HepG2 (cell line): ENCODE results near the gene GNAS. TPM values are rescaled to one million over a fixed set of nuclear protein-coding genes. Genes with fewer than 3 reads are reported as not detected.

Experiments used
- ATAC-seq: fragments of 200-7000 bp; cut with Tn5 transposase; 3 replicates; pipeline ENCODE4 v1.9.1; 2020; ENCODE audit warnings: mild to moderate bottlenecking, moderate library complexity
- BruUV-seq: library from RNA; stranded (reverse); fragments of 400-500 nt; replicated peaks from 2 replicates; lab custom pipeline; 2021; lab: Mats Ljungman, UMichigan
- CTCF ChIA-PET: fragments of 300-600 bp; formaldehyde crosslinking; extraction: SDS; loops from one replicate; lab custom pipeline; 2021; ENCODE audit warnings: low total read pairs, inconsistent platforms, low intra/inter-chr PET ratio; lab: Yijun Ruan, JAX
- POLR2A ChIA-PET: fragments of 350-600 bp; sonication (Branson Sonifier 250); formaldehyde crosslinking; loops from one replicate; lab custom pipeline; 2020; ENCODE audit warnings: antibody characterized with exemption, inconsistent platforms; lab: Yijun Ruan, JAX
- DNase-seq: peaks from one replicate; pipeline ENCODE4 v3.0.0-alpha.2; 2015; ENCODE audit warnings: low spot score
- FAIRE-seq: peaks from 3 replicates; lab custom pipeline; 2011; peaks lifted over from hg19 to GRCh38; lab: Jason Lieb, UNC
- H2AFZ ChIP-seq: one replicate; pipeline ENCODE4 v1.6.1; 2011; ENCODE audit warnings: low read length, inconsistent platforms
- H3K27ac ChIP-seq: fragments of 300-600 bp; 3 replicates; pipeline ENCODE4 v1.8.0; 2011; ENCODE audit warnings: mixed run types, mild to moderate bottlenecking, mixed read lengths, low read length, inconsistent platforms; ENCODE audit not compliant: insufficient read depth; ENCODE audit errors: extremely low read length
- H3K27me3 ChIP-seq, 2 experiments: fragments of 200-600 bp in 1 of 2; 2 replicates in 1 of 2; 3 replicates in 1 of 2; pipeline versions ENCODE4 v1.6.0 to v1.8.0; 2011; ENCODE audit warnings: low read length in 2 of 2, mild to moderate bottlenecking in 2 of 2, moderate library complexity in 2 of 2, inconsistent platforms in 1 of 2; ENCODE audit not compliant: insufficient read depth in 2 of 2, control insufficient read depth in 1 of 2
- H3K36me3 ChIP-seq, 2 experiments: fragments of 200-600 bp in 1 of 2; replicated peaks in 1 of 2; 2 replicates in 1 of 2; 3 replicates in 1 of 2; pipeline versions ENCODE4 v1.5.1 to v1.8.0; 2011; ENCODE audit warnings: low read length in 2 of 2, inconsistent platforms in 1 of 2; ENCODE audit not compliant: insufficient read depth in 2 of 2, control insufficient read depth in 1 of 2
- H3K4me1 ChIP-seq: 2 replicates; pipeline ENCODE4 v1.5.1; 2012; ENCODE audit warnings: low read length, inconsistent platforms; ENCODE audit not compliant: insufficient read depth
- H3K4me2 ChIP-seq: 2 replicates; pipeline ENCODE4 v1.6.0; 2011; ENCODE audit warnings: low read depth, low read length, inconsistent platforms
- H3K4me3 ChIP-seq, 3 experiments: fragments of 200-600 bp in 1 of 3; sonication (generic), shearing (Covaris generic) in 1 of 3; replicated peaks in 1 of 3; 2 replicates each; pipeline ENCODE4 v1.5.1; 2011 to 2016; ENCODE audit warnings: low read length in 3 of 3, inconsistent platforms in 2 of 3, low read depth in 2 of 3, mild to moderate bottlenecking in 2 of 3, control low read depth in 1 of 3, mixed read lengths in 1 of 3; ENCODE audit not compliant: insufficient read depth in 1 of 3
- H3K79me2 ChIP-seq: one replicate; pipeline ENCODE4 v1.6.1; 2011; ENCODE audit warnings: low read length, inconsistent platforms; ENCODE audit not compliant: insufficient read depth
- H3K9ac ChIP-seq: 2 replicates; pipeline ENCODE4 v1.6.0; 2011; ENCODE audit warnings: mild to moderate bottlenecking, low read depth, low read length, inconsistent platforms; ENCODE audit not compliant: insufficient read depth
- H3K9me3 ChIP-seq: 2 replicates; pipeline ENCODE4 v1.5.1; 2012; ENCODE audit warnings: mild to moderate bottlenecking, low read length
- H4K20me1 ChIP-seq: 2 replicates; pipeline ENCODE4 v1.6.0; 2011; ENCODE audit warnings: inconsistent platforms, mild to moderate bottlenecking, low read length, moderate library complexity; ENCODE audit not compliant: insufficient read depth
- ATF7 ChIP-seq, 2 experiments: fragments of 450-650 bp in 1 of 2; sonication (generic) in 1 of 2; formaldehyde crosslinking in 1 of 2; IDR thresholded peaks; 2 replicates each; pipeline versions ENCODE4 v1.4.0 to v1.6.1; 2016 to 2020; ENCODE audit warnings: antibody characterized with exemption in 1 of 2, mild to moderate bottlenecking in 1 of 2, missing genetic modification reagents in 1 of 2
- BHLHE40 ChIP-seq: IDR thresholded peaks from 2 replicates; pipeline ENCODE4 v1.6.1; 2011; ENCODE audit warnings: low read length, improper control_type of control experiment
- CREB1 ChIP-seq, 2 experiments: fragments of 450-650 bp in 1 of 2; IDR thresholded peaks; 2 replicates each; pipeline ENCODE4 v1.6.1; 2016 to 2017; ENCODE audit warnings: control low read depth in 1 of 2, mild to moderate bottlenecking in 1 of 2, missing compliant biosample characterization in 1 of 2, missing genetic modification characterization in 1 of 2
- CTCF ChIP-seq: sonication (generic); formaldehyde crosslinking; IDR thresholded peaks from 2 replicates; pipeline ENCODE4 v1.5.0; 2020; ENCODE audit warnings: mild to moderate bottlenecking, missing genetic modification reagents, moderate library complexity
- DRAP1 ChIP-seq: IDR thresholded peaks from 2 replicates; pipeline ENCODE4 v1.6.1; 2016; ENCODE audit warnings: missing genetic modification reagents, missing compliant biosample characterization
- GATAD1 ChIP-seq: IDR thresholded peaks from 2 replicates; pipeline ENCODE4 v1.6.1; 2016; ENCODE audit warnings: missing genetic modification reagents, missing compliant biosample characterization
- GTF2F1 ChIP-seq: fragments of 150-350 bp; IDR thresholded peaks from 2 replicates; pipeline ENCODE4 v1.6.1; 2014; ENCODE audit warnings: low read length
- JUNB ChIP-seq: sonication (generic); formaldehyde crosslinking; IDR thresholded peaks from 2 replicates; pipeline ENCODE4 v1.8.0; 2022; ENCODE audit warnings: missing genetic modification reagents, mild to moderate bottlenecking, borderline replicate concordance
- PLRG1 ChIP-seq: fragments of 450-650 bp; conservative IDR thresholded peaks from 2 replicates; pipeline ENCODE4 v1.6.1; 2016
- STAG1 ChIP-seq: sonication (generic); formaldehyde crosslinking; IDR thresholded peaks from 2 replicates; pipeline ENCODE4 v1.4.0; 2020; ENCODE audit warnings: missing genetic modification reagents
- ZNF530 ChIP-seq: sonication (generic); formaldehyde crosslinking; IDR thresholded peaks from 2 replicates; pipeline ENCODE4 v1.5.0; 2020; ENCODE audit warnings: low read depth, mild to moderate bottlenecking, missing genetic modification reagents
- ZNF773 ChIP-seq: sonication (generic); formaldehyde crosslinking; IDR thresholded peaks from 2 replicates; pipeline ENCODE4 v1.4.0; 2020; ENCODE audit warnings: missing genetic modification reagents, borderline replicate concordance
- WGBS: methylation state at CpG from one replicate; pipeline ENCODE4 v1.1.6; 2017; ENCODE audit warnings: low lambda C conversion rate; 5-methylcytosine and 5-hydroxymethylcytosine counted together
- in situ Hi-C: cut with HindIII; loops from 2 replicates; pipeline ENCODE4 v1.10.0; 2017; ENCODE audit warnings: low pct_unique_long_range_greater_than_20kb; ENCODE audit not compliant: extremely low pct_ligation_motif_present
- intact Hi-C: fragments of 100-400 bp; cut with micrococcal nuclease; formaldehyde crosslinking; loops from one replicate; pipeline ENCODE4 v1.10.0; 2022; ENCODE audit not compliant: unreplicated experiment
- polyA plus RNA-seq, 8 experiments: library from polyadenylated mRNA; depleted of rRNA in 3 of 8; stranded (reverse) in 7 of 8; unstranded in 1 of 8; fragments of >200 nt; fragmentation: Illumina TruSeq in 4 of 8; extraction: Trizol in 4 of 8; gene quantifications; 2 replicates each; pipeline versions ENCODE4 v1.2.1 to v1.2.3, GENCODE V29; 2011 to 2016; ENCODE audit warnings: low read depth in 4 of 8, missing spikeins in 1 of 8, mixed read lengths in 1 of 8; ENCODE audit not compliant: insufficient read depth in 1 of 8
- total RNA-seq, 5 experiments: library from RNA; depleted of rRNA; stranded (reverse); fragments of >200 nt; fragmentation: Illumina TruSeq; extraction: Trizol; gene quantifications; 2 replicates each; pipeline ENCODE4 v1.2.3, GENCODE V29; 2016; ENCODE audit warnings: low read depth in 1 of 5

The GNAS gene
- total and polyA plus RNA-seq, 2 of the 13 experiments (the other 11 are each of a cell fraction or from before 2014, with no cell fraction given), result 407 to 1,008 TPM

- POLR2A ChIA-PET, result no interaction called here
- TF ChIP-seq ZNF530 (CRISPR knock-in tag), result no peak
- TF ChIP-seq GATAD1 (CRISPR knock-in tag), result no peak
- TF ChIP-seq GTF2F1, result no peak
- TF ChIP-seq DRAP1, result no peak
- no peak for TF ChIP-seq JUNB (CRISPR knock-in tag)
- TF ChIP-seq ATF7 (IDR thresholded peaks at IDR 0.05), result peak; percentile 69
- TF ChIP-seq ATF7 (CRISPR knock-in tag; IDR thresholded peaks at IDR 0.05), result no peak
- peak; percentile 62 for TF ChIP-seq CREB1 (IDR thresholded peaks at IDR 0.05)
- TF ChIP-seq CREB1 (CRISPR knock-in tag; IDR thresholded peaks at IDR 0.05), result no peak
- TF ChIP-seq CTCF (CRISPR knock-in tag), result peak; percentile 56
- TF ChIP-seq ZNF773 (CRISPR knock-in tag), result no peak
- no peak for TF ChIP-seq PLRG1
- peak; percentile 57; the same call in 1 of the 2 replicates for TF ChIP-seq BHLHE40
- TF ChIP-seq STAG1, result peak; percentile 76
- TF ChIP-seq, all 625 proteins: peak for 5
- in situ Hi-C loops, result no loop called here
- 0% methylated on average over 2 of the region's 2 CpGs for WGBS
- peaks cover 7% of the 10 kb centered on the region; the same call in 1 of the 2 replicates for H3K4me1 ChIP-seq
- no peak overlapping the region for H3K4me3 ChIP-seq
- CTCF ChIA-PET, result interaction anchor here (1.3 kb wide), 1 partner anchor 358 kb away, joined by 4 read pairs; no protein-coding TSS in a partner anchor
- H4K20me1 ChIP-seq, result no peaks in the 10 kb centered on the region
- H3K27me3 ChIP-seq, result peaks cover 0 to 8% of the 10 kb centered on the region in 2 experiments; a peak in 3 of 5 replicates
- no peaks in the 10 kb centered on the region for H3K36me3 ChIP-seq
- DNase-seq, result no peak
- no peaks in the 10 kb centered on the region for H3K79me2 ChIP-seq
- no TSS peak for BruUV-seq
- FAIRE-seq, result no peak
- no peak overlapping the region for H3K9ac ChIP-seq
- no peaks in the 10 kb centered on the region for H3K9me3 ChIP-seq
- peak; percentile 62; the same call in 2 of the 3 replicates for ATAC-seq
- no peak overlapping the region for H2AFZ ChIP-seq
- no peak overlapping the region for H3K4me2 ChIP-seq
- intact Hi-C loops, result no loop called here
- no peak overlapping the region for H3K27ac ChIP-seq
Observed at GRCh38 chr20:58864346-58864745, 11.8 kb downstream of the GNAS start.
